HL-60/S4 (cell line): ENCODE results near the gene PTPN22.

ENCODE experiments used
- in situ Hi-C: fragments of 300-500 bp; cut with MboI; formaldehyde crosslinking; loops from 2 replicates; pipeline ENCODE4 v1.14.3; 2022; ENCODE audit warnings: low sequenced_read_pairs

PTPN22 gene

GRCh38 chr1:113871597-113872113 is at the start of gene PTPN22:
TSS of gene PTPN22 (minus strand) at chr1:113871712.
- in situ Hi-C loops, result no loop called here

- in situ Hi-C loops, result no loop called here
These were observed 46.7 kb upstream of the PTPN22 start for GRCh38 chr1:113918243-113918642.

- in situ Hi-C loops, result no loop called here
These were observed 46.0 kb upstream of the PTPN22 start for GRCh38 chr1:113917400-113918082.

GRCh38 chr1:113916974-113917373 is 45.5 kb upstream of the PTPN22 start:
- in situ Hi-C loops, result no loop called here

GRCh38 chr1:113913887-113914664 is 42.6 kb upstream of the PTPN22 start:
- in situ Hi-C loops, result no loop called here

GRCh38 chr1:113913312-113913668 is 41.8 kb upstream of the PTPN22 start:
- in situ Hi-C loops, result no loop called here

- in situ Hi-C loops, result no loop called here
These were observed 41.2 kb upstream of the PTPN22 start for GRCh38 chr1:113912594-113913311.

- in situ Hi-C loops, result no loop called here
These were observed 33.9 kb upstream of the PTPN22 start for GRCh38 chr1:113905435-113905861.

- in situ Hi-C loops, result loop anchor here (5.0 kb wide), 1 partner anchor 68 kb away; no protein-coding TSS in a partner anchor
These were observed 33.3 kb upstream of the PTPN22 start, which contains the start of the genes AP4B1 and DCLRE1B for GRCh38 chr1:113904674-113905434. TSS of gene AP4B1 (minus strand) at chr1:113904799. CDS start at chr1:113904717, 82 bp downstream. TSS of gene DCLRE1B (plus strand) at chr1:113905326. CDS start at chr1:113905587, 261 bp downstream.

GRCh38 chr1:113904293-113904673 is 32.8 kb upstream of the PTPN22 start:
- in situ Hi-C loops, result loop anchor here (5.0 kb wide), 1 partner anchor 67 kb away; no protein-coding TSS in a partner anchor

- in situ Hi-C loops, result loop anchor here (5.0 kb wide), 1 partner anchor 66 kb away; no protein-coding TSS in a partner anchor
These were observed 32.2 kb upstream of the PTPN22 start for GRCh38 chr1:113903501-113904292.

GRCh38 chr1:113901191-113901590 is 29.7 kb upstream of the PTPN22 start:
- in situ Hi-C loops, result loop anchor here (5.0 kb wide), 1 partner anchor 64 kb away; no protein-coding TSS in a partner anchor

- in situ Hi-C loops, result no loop called here
These were observed 27.6 kb upstream of the PTPN22 start for GRCh38 chr1:113899111-113899510.

GRCh38 chr1:113898241-113898814 is 26.8 kb upstream of the PTPN22 start:
- in situ Hi-C loops, result no loop called here

GRCh38 chr1:113895961-113896360 is 24.4 kb upstream of the PTPN22 start:
- in situ Hi-C loops, result no loop called here

GRCh38 chr1:113895098-113895497 is 23.6 kb upstream of the PTPN22 start:
- in situ Hi-C loops, result no loop called here

- in situ Hi-C loops, result no loop called here
These were observed 21.8 kb upstream of the PTPN22 start for GRCh38 chr1:113893267-113893666.

- in situ Hi-C loops, result no loop called here
These were observed 20.2 kb upstream of the PTPN22 start for GRCh38 chr1:113891631-113892220.

- in situ Hi-C loops, result no loop called here
These were observed 19.3 kb upstream of the PTPN22 start for GRCh38 chr1:113890816-113891215.
